ENCODE data around the gene JADE2.

JADE2 gene

DNA sequence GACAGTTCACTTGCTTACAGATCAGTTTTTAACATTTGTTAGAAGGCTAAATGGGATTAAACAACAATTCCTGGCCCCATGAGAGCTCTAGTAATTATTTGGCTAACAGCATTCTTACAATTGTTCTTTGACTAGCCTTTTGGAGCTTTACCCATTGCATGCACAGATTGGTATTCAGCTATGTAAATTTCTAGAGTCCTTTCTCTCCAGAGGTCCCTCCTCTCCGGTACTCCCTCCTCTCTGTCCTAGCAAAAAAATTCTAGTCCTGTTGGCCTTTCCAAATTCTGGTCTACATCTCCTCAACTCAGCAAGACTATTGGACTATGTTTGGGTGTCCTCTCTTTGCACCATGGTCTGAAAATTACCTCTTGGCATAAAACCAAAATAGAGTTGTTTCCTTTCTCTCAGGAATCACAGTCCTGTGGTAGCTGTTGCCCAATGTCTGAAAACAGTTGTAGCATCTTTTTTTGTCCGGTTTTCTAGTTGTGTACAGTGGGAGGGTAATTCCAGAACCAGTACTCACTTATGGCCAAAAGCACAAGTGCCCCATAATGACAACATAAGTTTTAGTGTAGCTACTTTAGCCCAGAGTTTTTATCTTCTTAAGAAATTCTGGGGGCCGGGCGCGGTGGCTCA is 89.1 kb downstream of the JADE2 start:
- TF ChIP-seq ARNTL (CRISPR knock-in tag; IDR thresholded peaks at IDR 0.05; ENCODE audit: borderline replicate concordance, low read depth) (no peak), ZFP3 (CRISPR knock-in tag; IDR thresholded peaks at IDR 0.05) (no peak), OSR1 (CRISPR knock-in tag; IDR thresholded peaks at IDR 0.05) (no peak), SNAI2 (CRISPR knock-in tag; IDR thresholded peaks at IDR 0.05) (no peak), ZNF8 (CRISPR knock-in tag; IDR thresholded peaks at IDR 0.05) (no peak), PATZ1 (CRISPR knock-in tag; IDR thresholded peaks at IDR 0.05; ENCODE audit: borderline replicate concordance) (no peak), TCF4 (CRISPR knock-in tag; IDR thresholded peaks at IDR 0.05; ENCODE audit: borderline replicate concordance) (no peak), ZFP30 (CRISPR knock-in tag; IDR thresholded peaks at IDR 0.05) (no peak), ZNF70 (CRISPR knock-in tag; IDR thresholded peaks at IDR 0.05) (no peak), ESRRG (CRISPR knock-in tag; IDR thresholded peaks at IDR 0.05) (no peak), BACH2 (CRISPR knock-in tag; IDR thresholded peaks at IDR 0.05; ENCODE audit: borderline replicate concordance) (no peak), RARB (CRISPR knock-in tag; IDR thresholded peaks at IDR 0.05) (no peak), PPARA (CRISPR knock-in tag; IDR thresholded peaks at IDR 0.05; ENCODE audit: borderline replicate concordance) (no peak), ZNF565 (CRISPR knock-in tag; conservative IDR thresholded peaks at IDR 0.05; ENCODE audit: low read depth) (no peak), TOX (CRISPR knock-in tag; IDR thresholded peaks at IDR 0.05; ENCODE audit: borderline replicate concordance) (no peak), ZC3H10 (CRISPR knock-in tag; IDR thresholded peaks at IDR 0.05) (no peak), GLIS3 (CRISPR knock-in tag; IDR thresholded peaks at IDR 0.05) (no peak)
- TF ChIP-seq, protein P1, sequence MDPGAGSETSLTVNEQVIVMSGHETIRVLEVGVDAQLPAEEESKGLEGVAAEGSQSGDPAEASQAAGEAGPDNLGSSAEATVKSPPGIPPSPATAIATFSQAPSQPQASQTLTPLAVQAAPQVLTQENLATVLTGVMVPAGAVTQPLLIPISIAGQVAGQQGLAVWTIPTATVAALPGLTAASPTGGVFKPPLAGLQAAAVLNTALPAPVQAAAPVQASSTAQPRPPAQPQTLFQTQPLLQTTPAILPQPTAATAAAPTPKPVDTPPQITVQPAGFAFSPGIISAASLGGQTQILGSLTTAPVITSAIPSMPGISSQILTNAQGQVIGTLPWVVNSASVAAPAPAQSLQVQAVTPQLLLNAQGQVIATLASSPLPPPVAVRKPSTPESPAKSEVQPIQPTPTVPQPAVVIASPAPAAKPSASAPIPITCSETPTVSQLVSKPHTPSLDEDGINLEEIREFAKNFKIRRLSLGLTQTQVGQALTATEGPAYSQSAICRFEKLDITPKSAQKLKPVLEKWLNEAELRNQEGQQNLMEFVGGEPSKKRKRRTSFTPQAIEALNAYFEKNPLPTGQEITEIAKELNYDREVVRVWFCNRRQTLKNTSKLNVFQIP (CRISPR knock-in tag; IDR thresholded peaks at IDR 0.05; ENCODE audit: borderline replicate concordance, low read depth) = no peak
- TF ChIP-seq, protein P2, sequence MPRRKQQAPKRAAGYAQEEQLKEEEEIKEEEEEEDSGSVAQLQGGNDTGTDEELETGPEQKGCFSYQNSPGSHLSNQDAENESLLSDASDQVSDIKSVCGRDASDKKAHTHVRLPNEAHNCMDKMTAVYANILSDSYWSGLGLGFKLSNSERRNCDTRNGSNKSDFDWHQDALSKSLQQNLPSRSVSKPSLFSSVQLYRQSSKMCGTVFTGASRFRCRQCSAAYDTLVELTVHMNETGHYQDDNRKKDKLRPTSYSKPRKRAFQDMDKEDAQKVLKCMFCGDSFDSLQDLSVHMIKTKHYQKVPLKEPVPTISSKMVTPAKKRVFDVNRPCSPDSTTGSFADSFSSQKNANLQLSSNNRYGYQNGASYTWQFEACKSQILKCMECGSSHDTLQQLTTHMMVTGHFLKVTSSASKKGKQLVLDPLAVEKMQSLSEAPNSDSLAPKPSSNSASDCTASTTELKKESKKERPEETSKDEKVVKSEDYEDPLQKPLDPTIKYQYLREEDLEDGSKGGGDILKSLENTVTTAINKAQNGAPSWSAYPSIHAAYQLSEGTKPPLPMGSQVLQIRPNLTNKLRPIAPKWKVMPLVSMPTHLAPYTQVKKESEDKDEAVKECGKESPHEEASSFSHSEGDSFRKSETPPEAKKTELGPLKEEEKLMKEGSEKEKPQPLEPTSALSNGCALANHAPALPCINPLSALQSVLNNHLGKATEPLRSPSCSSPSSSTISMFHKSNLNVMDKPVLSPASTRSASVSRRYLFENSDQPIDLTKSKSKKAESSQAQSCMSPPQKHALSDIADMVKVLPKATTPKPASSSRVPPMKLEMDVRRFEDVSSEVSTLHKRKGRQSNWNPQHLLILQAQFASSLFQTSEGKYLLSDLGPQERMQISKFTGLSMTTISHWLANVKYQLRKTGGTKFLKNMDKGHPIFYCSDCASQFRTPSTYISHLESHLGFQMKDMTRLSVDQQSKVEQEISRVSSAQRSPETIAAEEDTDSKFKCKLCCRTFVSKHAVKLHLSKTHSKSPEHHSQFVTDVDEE (CRISPR knock-in tag; IDR thresholded peaks at IDR 0.05) = no peak
- ATAC-seq = no peak

- no peak for ATAC-seq
- TF ChIP-seq CSRNP3 (CRISPR knock-in tag; IDR thresholded peaks at IDR 0.05) (no peak), BACH2 (CRISPR knock-in tag; IDR thresholded peaks at IDR 0.05; ENCODE audit: borderline replicate concordance) (no peak), ZFP30 (CRISPR knock-in tag; IDR thresholded peaks at IDR 0.05) (no peak), SNAI2 (CRISPR knock-in tag; IDR thresholded peaks at IDR 0.05) (no peak), ESRRG (CRISPR knock-in tag; IDR thresholded peaks at IDR 0.05) (no peak), ZC3H10 (CRISPR knock-in tag; IDR thresholded peaks at IDR 0.05) (no peak), RARB (CRISPR knock-in tag; IDR thresholded peaks at IDR 0.05) (no peak), ARNTL (CRISPR knock-in tag; IDR thresholded peaks at IDR 0.05; ENCODE audit: borderline replicate concordance, low read depth) (no peak), TOX (CRISPR knock-in tag; IDR thresholded peaks at IDR 0.05; ENCODE audit: borderline replicate concordance) (no peak), ZNF565 (CRISPR knock-in tag; conservative IDR thresholded peaks at IDR 0.05; ENCODE audit: low read depth) (no peak), ISL1 (CRISPR knock-in tag; IDR thresholded peaks at IDR 0.05) (no peak)
Observed at GRCh38 chr5:134620634-134621033, 95.2 kb downstream of the JADE2 start.

GRCh38 chr5:134625559-134625958 is 100.1 kb downstream of the JADE2 start:
- TF ChIP-seq PATZ1 (CRISPR knock-in tag; IDR thresholded peaks at IDR 0.05; ENCODE audit: borderline replicate concordance) (no peak), ZC3H10 (CRISPR knock-in tag; IDR thresholded peaks at IDR 0.05) (no peak), CSRNP3 (CRISPR knock-in tag; IDR thresholded peaks at IDR 0.05) (no peak)
- ATAC-seq = no peak

Measured in SK-N-SH treated with all-trans-retinoic acid at 6 μM for 48 hours (cell line).